GM18861 (cell line): Measurements from ENCODE around the gene CCT2.

Experiments used
- ATAC-seq: cut with Tn5 transposase; IDR thresholded peaks from one replicate; pipeline ENCODE4 v1.9.1; 2021; ENCODE audit not compliant: unreplicated experiment

Gene CCT2

DNA sequence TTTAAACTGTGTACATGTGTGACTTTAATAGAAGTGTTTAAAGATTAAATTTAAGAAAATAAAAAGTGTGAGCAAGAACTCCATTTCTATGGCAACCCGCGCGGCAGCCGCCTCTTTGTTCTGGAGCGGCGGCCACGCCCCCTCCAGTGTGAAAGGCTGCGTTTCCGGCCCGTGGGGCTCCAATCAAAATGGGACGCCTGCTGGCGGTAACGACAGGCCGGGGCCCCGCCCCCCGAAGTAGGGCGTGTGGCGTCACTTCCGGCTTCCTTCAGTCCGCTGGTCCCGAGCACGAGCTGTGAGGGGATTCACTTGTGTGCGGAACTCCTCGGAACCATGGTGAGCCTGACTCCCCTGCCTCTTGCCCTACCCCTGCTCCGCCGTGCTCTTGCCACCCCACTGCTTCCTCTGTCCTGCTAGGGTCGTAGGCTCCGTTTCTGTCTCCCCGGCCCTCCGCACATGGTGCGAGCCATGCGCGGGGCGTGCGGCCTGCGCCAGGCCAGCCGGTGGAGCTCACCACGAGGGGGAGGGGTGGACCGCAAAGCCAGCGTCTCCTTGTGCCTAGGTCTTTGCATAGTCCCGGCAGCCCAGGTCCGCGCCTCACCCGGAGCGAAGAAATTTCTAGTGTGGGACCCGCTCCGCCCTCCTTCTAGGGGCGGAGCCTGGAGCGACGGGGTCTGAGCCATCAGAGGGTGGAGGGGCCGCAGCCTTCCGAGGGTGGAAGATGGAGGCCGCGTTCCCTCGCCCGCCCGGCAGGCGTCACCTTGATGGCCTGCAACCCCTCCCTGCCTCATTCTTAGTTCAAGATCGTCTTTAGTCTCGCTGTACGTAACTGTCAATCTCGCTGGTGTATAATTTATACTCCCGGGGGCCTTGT, at the start of gene CCT2:
Gene CCT2, plus strand, starts transcription at position 271 of the 874 bp plus-strand sequence. Its CDS starts 63 bp downstream, at position 334.
- ATAC-seq = peak; percentile 95

DNA sequence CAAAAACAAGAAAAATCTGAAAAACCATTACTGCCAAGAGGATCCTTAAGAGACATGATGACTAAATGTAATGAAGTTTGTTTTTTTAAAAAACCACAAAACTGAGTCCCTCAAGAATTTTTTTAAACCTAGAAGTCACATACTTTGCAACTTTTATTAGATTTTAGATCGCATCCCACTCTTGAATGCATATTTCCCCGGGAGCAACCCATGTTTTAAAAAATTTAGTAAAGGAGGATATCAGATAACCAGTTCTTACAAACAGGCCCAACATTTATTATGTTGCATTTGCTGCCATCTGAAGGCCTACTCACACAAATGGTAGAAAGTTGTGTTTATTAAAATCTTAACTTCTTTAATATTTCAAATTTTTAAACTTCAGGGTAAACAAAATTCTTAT, 44.3 kb upstream of the CCT2 start:
- no peak for ATAC-seq

DNA sequence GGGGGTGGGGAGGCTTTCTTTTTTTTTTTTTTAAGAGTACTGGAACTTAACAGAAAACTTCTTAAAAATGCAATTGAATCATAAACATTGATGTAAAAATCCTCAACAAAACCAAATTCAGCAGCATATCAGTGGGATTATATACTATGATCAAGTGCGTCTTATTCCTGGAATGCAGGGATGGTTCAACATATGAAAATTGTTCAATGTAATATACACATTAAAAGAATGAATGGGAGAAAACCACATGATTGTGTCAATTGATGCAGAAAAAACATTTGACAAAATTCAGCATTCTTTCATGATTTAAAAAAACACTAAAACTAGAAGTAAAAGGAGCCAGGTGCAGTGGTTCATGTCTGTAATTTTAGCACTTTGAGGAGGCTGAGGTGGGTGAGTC, 41.2 kb upstream of the CCT2 start:
- no peak for ATAC-seq

DNA sequence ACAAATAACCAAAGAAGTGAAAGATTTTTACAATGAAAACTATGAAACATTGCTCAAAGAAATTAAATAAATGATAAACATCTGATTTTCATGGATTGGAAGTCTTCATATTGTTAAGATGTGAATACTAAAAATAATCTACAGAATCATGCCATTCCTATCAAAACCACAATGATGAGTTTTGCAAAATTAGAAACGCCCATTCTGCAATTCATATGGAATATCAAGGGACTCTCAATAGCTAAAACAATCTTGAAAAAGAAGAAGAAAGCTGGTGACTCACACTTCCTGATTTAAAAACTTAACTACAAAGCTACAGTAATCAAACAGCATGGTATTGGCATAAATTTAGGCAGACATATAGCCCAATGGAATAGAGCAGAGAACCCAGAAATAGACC, 40.2 kb upstream of the CCT2 start:
- ATAC-seq = no peak

DNA sequence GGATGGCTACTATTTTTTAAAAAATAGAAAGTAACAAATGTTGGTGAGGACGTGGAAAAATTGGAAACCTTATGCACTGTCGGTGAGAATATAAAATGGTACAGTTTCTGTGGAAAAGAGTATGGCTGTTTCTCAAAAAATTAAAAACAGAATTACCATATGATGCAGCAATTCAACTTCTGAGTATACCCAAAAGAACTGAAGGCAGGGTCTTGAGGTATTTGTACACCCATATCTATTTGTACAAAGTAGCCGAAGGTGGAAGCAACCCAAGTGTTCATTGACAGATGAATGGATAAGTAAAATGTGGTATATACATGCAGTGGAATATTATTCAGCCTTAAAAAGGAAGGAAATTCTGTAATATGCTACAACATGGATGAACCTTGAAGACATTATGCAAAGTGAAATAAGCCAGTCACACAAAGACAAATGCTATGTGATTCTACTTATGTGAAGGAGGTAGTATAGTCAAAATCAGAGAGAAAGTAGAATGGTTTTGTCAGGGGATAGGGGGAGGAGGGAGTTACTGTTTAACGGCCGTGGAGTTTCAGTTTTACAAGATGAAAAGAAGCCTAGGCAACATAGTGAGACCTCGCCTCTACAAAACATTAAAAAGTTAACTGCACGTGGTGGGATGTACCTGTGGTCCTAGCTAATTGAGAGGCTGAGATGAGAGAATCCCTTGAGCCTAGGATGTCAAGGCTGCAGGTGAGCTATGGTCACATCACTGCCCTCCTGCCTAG, 38.4 kb upstream of the CCT2 start:
- peak; percentile 89 for ATAC-seq

- ATAC-seq = no peak
These were observed 36.6 kb upstream of the CCT2 start for GRCh38 chr12:69548687-69549086.

- ATAC-seq = no peak
These were observed 34.5 kb upstream of the CCT2 start for GRCh38 chr12:69550569-69551350.

DNA sequence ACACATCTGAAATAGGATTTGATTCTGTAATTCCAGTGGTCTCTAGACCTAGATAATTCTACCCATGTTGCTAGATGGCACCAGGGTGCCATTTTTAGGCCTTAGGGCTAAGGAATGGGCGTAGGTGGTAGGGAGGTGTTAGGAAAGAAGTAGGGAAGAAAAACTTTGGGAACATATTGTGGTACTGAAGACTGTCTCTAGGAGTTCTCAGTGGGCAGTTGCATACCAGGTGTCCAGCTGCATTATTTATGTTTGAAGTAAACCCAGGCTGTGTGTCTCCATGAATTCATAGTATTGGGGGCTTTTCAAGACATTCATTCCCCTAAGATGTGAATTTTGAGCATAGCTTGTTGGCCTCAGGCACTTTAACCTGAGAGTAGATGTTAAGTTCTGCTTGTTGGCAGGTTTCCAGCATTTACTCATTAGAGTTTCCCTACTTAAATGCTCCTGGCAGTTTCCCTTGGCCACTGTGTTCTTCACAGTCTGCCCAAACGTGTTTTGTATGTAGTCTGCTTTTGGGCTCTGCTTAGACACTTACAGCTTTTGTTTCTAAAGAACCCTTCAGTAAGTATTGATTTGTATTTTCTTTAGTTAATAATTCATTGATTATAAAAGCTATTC, 31.5 kb upstream of the CCT2 start:
- ATAC-seq = no peak

GRCh38 chr12:69555461-69555860, 29.8 kb upstream of the CCT2 start:
- ATAC-seq = no peak

- no peak for ATAC-seq
These were observed 28.9 kb upstream of the CCT2 start for GRCh38 chr12:69556383-69556782.

DNA sequence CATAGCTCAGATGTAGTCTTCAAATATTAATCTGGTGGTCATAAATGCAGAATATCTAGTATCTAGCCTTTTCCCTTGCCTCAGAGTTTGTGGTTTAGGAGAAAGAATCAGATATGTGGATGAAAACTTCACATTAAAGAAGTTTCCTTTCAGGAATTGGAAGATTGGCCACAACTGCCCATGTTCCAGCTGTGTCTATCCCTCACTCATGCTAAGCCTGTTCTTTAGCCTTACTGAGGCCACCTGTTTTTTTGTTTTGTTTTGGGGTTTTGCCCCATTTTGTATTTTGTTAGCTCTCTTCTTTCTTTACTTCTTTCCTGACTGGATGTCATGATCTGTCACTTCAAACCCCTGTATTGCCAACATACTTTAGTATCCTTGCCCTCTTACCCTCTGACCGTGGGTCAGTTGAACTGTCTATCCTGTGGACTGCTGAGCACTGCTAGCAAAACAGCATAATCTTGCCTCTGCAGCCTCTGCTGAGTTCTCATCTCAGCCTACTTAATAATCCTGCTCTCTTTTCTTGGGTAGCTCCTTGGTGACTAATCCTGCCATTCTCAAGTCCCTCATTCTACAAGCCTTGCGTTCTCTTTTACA, 22.0 kb upstream of the CCT2 start:
- no peak for ATAC-seq

- no peak for ATAC-seq
These were observed 18.7 kb upstream of the CCT2 start for GRCh38 chr12:69566603-69567002.

- no peak for ATAC-seq
These were observed 16.0 kb upstream of the CCT2 start for GRCh38 chr12:69569236-69569635.

- no peak for ATAC-seq
These were observed 15.2 kb upstream of the CCT2 start for GRCh38 chr12:69570000-69570516.

DNA sequence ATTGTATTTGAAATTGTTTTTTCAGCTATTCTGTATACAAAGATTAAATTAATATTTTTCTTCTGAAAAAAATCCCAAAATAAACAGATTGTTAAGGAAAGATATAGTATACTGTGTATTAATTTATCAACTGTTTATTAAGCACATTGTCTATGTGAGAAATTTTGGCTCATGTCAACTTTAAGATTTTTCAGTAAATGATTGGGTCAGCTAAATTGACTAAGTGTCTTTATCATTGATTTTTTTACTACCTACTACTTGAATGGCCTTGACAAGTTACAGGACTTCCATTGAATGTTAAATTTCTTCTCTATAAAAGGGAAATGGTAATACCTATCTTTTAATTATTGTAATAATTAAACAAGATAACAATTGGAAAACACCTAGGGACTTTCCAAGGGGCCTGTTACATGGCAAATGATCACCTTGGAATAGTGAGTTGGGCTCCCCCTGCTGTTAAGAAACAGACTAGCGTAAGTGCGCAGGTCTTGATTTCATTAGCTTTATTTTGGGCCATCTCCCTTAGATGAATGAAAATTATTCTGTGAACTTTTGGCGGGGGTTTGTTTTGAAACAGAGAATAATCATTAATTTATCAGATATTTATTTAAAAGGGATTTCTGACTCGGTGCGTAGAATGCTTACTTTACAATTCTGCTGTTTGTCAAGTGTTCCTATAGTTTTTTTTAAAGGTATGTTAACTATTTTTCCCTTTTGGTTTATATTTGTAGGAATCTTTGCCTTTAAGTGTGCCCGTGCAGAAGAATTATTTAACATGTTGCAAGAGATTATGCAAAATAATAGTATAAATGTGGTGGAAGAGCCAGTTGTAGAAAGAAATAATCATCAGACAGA, 14.5 kb upstream of the CCT2 start:
- peak; percentile 82 for ATAC-seq

DNA sequence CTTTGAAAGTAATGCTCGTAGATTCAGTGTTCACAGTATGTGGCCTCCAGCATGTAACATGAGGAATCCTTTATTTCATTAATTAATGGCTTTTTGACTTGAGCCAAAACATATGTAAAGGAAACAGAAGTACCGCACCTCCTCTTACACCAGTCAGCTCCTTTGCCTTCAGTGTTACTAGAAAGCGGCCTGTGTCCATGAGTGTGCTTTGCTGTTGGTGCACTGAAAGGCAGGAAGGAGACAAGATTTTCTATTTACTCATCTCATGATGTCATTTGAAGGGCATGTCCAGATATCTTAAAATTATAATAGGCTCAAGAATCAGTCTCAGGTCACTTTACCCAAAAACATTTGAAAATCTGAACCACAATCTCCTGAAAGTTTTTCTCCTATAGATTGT, 9.9 kb upstream of the CCT2 start:
- no peak for ATAC-seq

- no peak for ATAC-seq
These were observed 7.0 kb upstream of the CCT2 start for GRCh38 chr12:69578283-69578682.

DNA sequence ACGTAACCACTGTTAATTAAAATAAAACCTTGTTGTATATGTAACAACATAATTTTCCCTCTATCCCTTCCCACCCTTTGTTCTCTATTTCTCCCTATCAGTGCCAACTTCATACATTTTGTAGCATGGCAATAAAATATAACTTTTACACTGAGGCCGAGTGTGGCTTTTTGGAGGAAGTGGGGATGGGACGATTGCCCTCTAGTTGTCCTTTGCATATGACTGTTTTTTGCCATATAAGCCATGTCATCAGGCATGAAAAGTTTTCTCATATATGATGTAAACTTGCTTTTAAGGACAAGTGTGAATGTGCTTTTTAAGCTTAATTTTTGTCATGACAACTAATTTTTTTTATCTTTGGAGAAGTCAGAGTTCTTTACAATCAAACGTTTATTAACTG, 6.2 kb upstream of the CCT2 start:
- no peak for ATAC-seq

- no peak for ATAC-seq
These were observed 5.2 kb upstream of the CCT2 start for GRCh38 chr12:69580074-69580473.
